A673 (cell line): Measurements from ENCODE around the gene ZBP1. TPM values are rescaled to one million over a fixed set of nuclear protein-coding genes. Genes with fewer than 3 reads are reported as not detected.
"Not testable (repeated sequence)": the region's sequence is repeated elsewhere in the genome, so short reads cannot be mapped to it uniquely, and the experiment has no call there.

Experiments
- BruUV-seq: library from RNA; stranded (reverse); fragments of 400-500 nt; replicated peaks from 2 replicates; lab custom pipeline; 2021; lab: Mats Ljungman, UMichigan
- CTCF ChIA-PET: fragments of 300-600 bp; sonication (Branson Sonifier 250); formaldehyde crosslinking; loops from one replicate; lab custom pipeline; 2022; ENCODE audit warnings: antibody characterized with exemption; lab: Charles Lee
- POLR2A ChIA-PET: fragments of 300-600 bp; sonication (Branson Sonifier 250); formaldehyde crosslinking; loops from one replicate; lab custom pipeline; 2022; ENCODE audit warnings: antibody characterized with exemption; ENCODE audit not compliant: low non-redundant PET; lab: Charles Lee
- DNase-seq: peaks from one replicate; pipeline ENCODE4 v3.0.0-alpha.2; 2015; ENCODE audit warnings: low spot score
- H3K27ac ChIP-seq: fragments of 200-600 bp; sonication (generic); 2 replicates; pipeline ENCODE4 v1.5.1; 2016; ENCODE audit warnings: mixed run types, low read depth, mild to moderate bottlenecking, mixed read lengths, antibody characterized with exemption, low read length; ENCODE audit not compliant: poor library complexity, severe bottlenecking
- H3K27me3 ChIP-seq: fragments of 200-600 bp; sonication (generic); replicated peaks from 2 replicates; pipeline ENCODE4 v1.6.1; 2017; ENCODE audit warnings: mixed run types, low read depth, mild to moderate bottlenecking, mixed read lengths, antibody characterized with exemption, low read length; ENCODE audit not compliant: insufficient read depth, poor library complexity
- H3K36me3 ChIP-seq: fragments of 200-600 bp; sonication (generic); 2 replicates; pipeline ENCODE4 v1.6.1; 2016; ENCODE audit warnings: mixed run types, mild to moderate bottlenecking, mixed read lengths, antibody characterized with exemption, low read length; ENCODE audit not compliant: insufficient read depth, poor library complexity, severe bottlenecking
- H3K4me1 ChIP-seq: fragments of 200-600 bp; sonication (generic); 2 replicates; pipeline ENCODE4 v1.6.1; 2017; ENCODE audit warnings: mixed run types, mild to moderate bottlenecking, mixed read lengths, antibody characterized with exemption, low read length; ENCODE audit not compliant: insufficient read depth, poor library complexity, severe bottlenecking
- H3K4me3 ChIP-seq: fragments of 200-600 bp; sonication (generic); 2 replicates; pipeline ENCODE4 v1.5.1; 2016; ENCODE audit warnings: low read depth, mixed run types, mild to moderate bottlenecking, mixed read lengths, low read length; ENCODE audit not compliant: poor library complexity, severe bottlenecking
- H3K9me3 ChIP-seq: fragments of 200-600 bp; sonication (generic); 2 replicates; pipeline ENCODE4 v1.6.1; 2016; ENCODE audit warnings: mixed run types, low read depth, mild to moderate bottlenecking, mixed read lengths, antibody characterized with exemption, low read length; ENCODE audit not compliant: poor library complexity, severe bottlenecking
- CTCF ChIP-seq: fragments of 300-800, 200-600 bp; sonication (generic); conservative IDR thresholded peaks from 2 replicates; pipeline ENCODE4 v1.5.1; 2017; ENCODE audit warnings: low read depth, mild to moderate bottlenecking, antibody characterized with exemption, low read length, moderate library complexity, mixed read lengths
- EZH2 ChIP-seq: fragments of 200-600 bp; sonication (generic); IDR thresholded peaks from 2 replicates; pipeline ENCODE4 v1.6.1; 2017; ENCODE audit warnings: borderline replicate concordance, low read depth, mild to moderate bottlenecking, mixed read lengths, antibody characterized with exemption, low read length; ENCODE audit not compliant: poor library complexity, severe bottlenecking
- intact Hi-C: fragments of 100-400 bp; cut with micrococcal nuclease; formaldehyde crosslinking; loops from one replicate; pipeline ENCODE4 v1.10.0; 2022; ENCODE audit not compliant: unreplicated experiment
- total RNA-seq: library from RNA; stranded (reverse); gene quantifications from 2 replicates; pipeline ENCODE4 v1.2.3, GENCODE V29; 2021

Gene ZBP1
- total RNA-seq, 1 experiment from 2014 or later = not detected

- TF ChIP-seq EZH2 = no peak
- no peak for TF ChIP-seq CTCF
- no TSS peak for BruUV-seq
- Histone ChIP-seq H3K27ac (no peak overlapping the region), H3K9me3 (no peaks in the 10 kb centered on the region), H3K4me1 (no peaks in the 10 kb centered on the region), H3K4me3 (no peak overlapping the region), H3K36me3 (no peaks in the 10 kb centered on the region), H3K27me3 (peaks cover 36% of the 10 kb centered on the region)
- ChIA-PET CTCF (no interaction called here), POLR2A (no interaction called here)
- DNase-seq = no peak
- intact Hi-C loops = no loop called here
Measured at GRCh38 chr20:57633945-57634491, 13.8 kb upstream of the ZBP1 start.

- Histone ChIP-seq H3K36me3 (no peaks in the 10 kb centered on the region), H3K27ac (no peak overlapping the region), H3K4me1 (no peaks in the 10 kb centered on the region), H3K9me3 (no peaks in the 10 kb centered on the region), H3K27me3 (peaks cover 32% of the 10 kb centered on the region), H3K4me3 (no peak overlapping the region)
- intact Hi-C loops = no loop called here
- CTCF ChIA-PET = interaction anchor here (1.0 kb wide), 1 partner anchor 9 kb away, joined by 6 read pairs; no protein-coding TSS in a partner anchor
- TF ChIP-seq EZH2 = no peak
- TF ChIP-seq CTCF = no peak
- BruUV-seq = no TSS peak
- POLR2A ChIA-PET = no interaction called here
- no peak for DNase-seq
Measured at GRCh38 chr20:57632286-57632685, 12.1 kb upstream of the ZBP1 start.

GRCh38 chr20:57630061-57630460 lies 9.8 kb upstream of the ZBP1 start:
- BruUV-seq = no TSS peak
- no peak for DNase-seq
- no peaks in the 10 kb centered on the region for H3K36me3 ChIP-seq
- intact Hi-C loops = no loop called here
- ChIA-PET POLR2A (no interaction called here), CTCF (no interaction called here)
- no peaks in the 10 kb centered on the region for H3K9me3 ChIP-seq
- H3K27ac ChIP-seq = no peak overlapping the region
- no peak overlapping the region for H3K4me3 ChIP-seq
- TF ChIP-seq EZH2 (no peak), CTCF (no peak)
- no peaks in the 10 kb centered on the region for H3K4me1 ChIP-seq
- H3K27me3 ChIP-seq = peaks cover 10% of the 10 kb centered on the region

- H3K4me3 ChIP-seq, H3K27me3 ChIP-seq, DNase-seq, CTCF ChIA-PET, H3K4me1 ChIP-seq, H3K9me3 ChIP-seq, H3K27ac ChIP-seq, H3K36me3 ChIP-seq, BruUV-seq, POLR2A ChIA-PET: not testable (repeated sequence)
- intact Hi-C loops = loop anchor here (10.0 kb wide), 1 partner anchor 545 kb away; no protein-coding TSS in a partner anchor
Measured at GRCh38 chr20:57629491-57629901, 9.3 kb upstream of the ZBP1 start.

- H3K4me3 ChIP-seq, DNase-seq, BruUV-seq, H3K27ac ChIP-seq, H3K27me3 ChIP-seq, H3K36me3 ChIP-seq, H3K9me3 ChIP-seq, H3K4me1 ChIP-seq, CTCF ChIA-PET, POLR2A ChIA-PET: not testable (repeated sequence)
- intact Hi-C loops = loop anchor here (10.0 kb wide), 1 partner anchor 546 kb away; no protein-coding TSS in a partner anchor
Measured at GRCh38 chr20:57628962-57629308, 8.7 kb upstream of the ZBP1 start.
